ENCODE measurements around the gene CC2D1B.
"Not testable (repeated sequence)": the region's sequence is repeated elsewhere in the genome, so short reads cannot be mapped to it uniquely, and the experiment has no call there.

The CC2D1B gene, protein sequence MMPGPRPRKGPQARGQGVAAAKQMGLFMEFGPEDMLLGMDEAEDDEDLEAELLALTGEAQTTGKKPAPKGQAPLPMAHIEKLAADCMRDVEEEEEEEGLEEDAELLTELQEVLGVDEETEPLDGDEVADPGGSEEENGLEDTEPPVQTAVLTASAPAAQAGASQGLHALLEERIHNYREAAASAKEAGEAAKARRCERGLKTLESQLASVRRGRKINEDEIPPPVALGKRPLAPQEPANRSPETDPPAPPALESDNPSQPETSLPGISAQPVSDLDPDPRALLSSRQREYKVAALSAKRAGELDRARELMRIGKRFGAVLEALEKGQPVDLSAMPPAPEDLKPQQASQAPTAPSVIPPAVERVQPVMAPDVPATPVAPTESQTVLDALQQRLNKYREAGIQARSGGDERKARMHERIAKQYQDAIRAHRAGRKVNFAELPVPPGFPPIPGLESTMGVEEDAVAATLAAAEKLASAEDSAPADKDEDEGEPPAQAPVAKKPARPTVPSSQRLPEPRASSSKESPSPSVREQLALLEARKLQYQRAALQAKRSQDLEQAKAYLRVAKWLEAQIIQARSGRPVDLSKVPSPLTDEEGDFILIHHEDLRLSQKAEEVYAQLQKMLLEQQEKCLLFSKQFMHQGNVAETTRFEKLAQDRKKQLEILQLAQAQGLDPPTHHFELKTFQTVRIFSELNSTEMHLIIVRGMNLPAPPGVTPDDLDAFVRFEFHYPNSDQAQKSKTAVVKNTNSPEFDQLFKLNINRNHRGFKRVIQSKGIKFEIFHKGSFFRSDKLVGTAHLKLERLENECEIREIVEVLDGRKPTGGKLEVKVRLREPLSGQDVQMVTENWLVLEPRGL

DNA sequence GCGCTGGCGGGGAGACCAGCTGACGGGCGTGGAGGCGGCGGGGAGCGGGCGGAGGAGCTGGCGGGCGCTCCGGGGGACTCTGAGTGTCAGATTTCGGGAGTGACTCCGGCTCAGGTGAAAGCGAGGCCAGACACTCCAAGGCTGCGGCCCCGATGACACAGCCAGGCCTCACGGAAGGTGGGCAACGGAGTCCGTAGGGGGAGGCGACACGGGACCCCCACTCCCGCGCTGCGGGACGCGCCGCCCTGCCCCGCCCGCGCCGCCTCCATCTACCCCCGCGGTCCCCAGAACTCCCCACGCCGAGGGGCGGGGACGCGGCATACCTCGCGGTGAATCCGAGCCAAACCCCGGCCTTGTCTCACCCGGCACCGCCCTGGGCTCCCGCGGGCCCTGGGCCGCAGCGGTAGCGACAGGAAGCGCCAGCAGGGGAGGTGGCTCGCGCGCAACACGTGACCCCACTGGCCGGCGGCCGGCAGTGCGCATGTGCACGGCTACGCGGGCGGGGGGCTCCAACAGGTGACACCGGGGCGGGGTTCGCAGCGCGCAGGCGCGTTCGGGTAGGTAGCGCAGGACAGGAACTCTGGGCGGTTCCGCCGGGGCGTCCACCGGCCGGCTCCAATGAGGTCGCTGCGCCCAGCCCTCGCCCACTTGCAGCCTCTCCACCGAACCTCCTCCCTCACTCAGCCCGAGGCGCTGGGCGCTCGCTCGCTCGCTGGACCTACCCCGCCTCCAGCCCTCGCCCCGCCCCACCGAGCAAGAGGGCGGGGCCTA, at the start of gene CC2D1B:
CC2D1B (minus strand) TSS at position 460 of the 771 bp plus-strand sequence. CDS start 1,585 bp downstream, outside the sequence.
- DNase-seq (ENCODE audit: low spot score), result peak; percentile 99

DNA sequence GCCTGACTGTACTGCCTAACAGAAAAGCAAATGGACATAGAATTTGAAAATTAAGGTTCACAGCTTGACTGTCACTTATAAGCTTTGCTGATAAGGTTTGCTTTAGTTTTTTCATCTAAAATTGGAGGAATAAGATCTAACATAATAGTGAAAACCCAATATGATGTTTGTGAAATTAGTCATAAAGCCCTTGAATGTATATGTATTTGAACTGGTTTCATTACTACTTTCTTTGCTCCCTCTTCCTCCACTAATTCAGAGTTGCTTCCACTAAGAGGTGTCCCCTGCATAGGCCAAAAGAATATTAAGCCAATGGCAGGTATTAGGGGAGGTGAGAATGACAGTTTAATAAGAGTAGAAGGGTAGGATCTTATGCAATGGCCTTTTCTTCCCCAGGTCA, 48.9 kb upstream of the CC2D1B start:
- DNase-seq (ENCODE audit: low spot score), result no peak

DNA sequence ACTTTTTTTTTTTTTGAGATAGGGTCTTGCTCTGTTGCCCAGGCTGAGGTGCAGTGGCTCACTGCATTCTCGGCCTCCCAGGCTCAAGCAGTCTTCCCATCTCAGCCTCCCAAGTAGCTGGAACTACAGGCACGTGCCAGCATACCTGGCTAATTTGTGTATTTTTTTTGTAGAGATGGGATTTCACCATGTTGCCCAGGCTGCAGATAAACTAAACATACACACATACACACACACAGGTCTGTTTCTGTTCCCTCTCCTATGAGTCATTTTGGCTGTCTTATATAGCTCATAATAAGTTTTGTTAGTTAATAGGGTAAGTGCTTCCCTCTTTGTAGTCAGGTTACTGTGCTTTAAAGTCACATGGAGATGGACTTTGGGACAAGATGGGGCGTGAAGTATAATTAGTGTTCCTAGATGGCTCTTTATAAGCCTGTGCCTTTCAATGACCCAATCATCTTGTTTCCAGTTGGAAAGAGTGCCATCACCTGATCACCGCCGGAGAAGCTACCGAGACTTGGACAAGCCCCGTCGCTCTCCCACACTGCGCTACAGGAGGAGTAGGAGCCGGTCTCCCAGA, 47.5 kb upstream of the CC2D1B start:
- no peak for DNase-seq (ENCODE audit: low spot score)

DNA sequence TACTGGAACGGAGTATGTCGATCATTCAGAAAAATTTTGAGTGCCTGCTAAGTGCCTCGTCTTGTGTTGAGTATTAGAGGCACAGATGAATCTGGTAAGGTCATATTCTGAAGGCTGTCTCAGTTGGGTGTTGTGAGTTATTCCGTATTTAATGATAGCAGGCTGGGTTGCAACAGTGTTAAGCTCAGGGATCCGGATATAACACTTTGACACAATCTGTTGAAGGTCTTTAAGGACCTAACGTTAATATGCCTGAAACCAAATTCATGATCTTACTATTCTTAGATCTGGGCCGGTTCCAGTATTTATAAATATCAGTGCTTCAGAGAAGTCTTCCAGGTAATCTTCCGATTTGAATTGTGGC, 39.0 kb upstream of the CC2D1B start:
- no peak for DNase-seq (ENCODE audit: low spot score)

GRCh38 chr1:52404116-52404974, 38.3 kb upstream of the CC2D1B start, which contains the start of the genes ORC1 and PRPF38A:
TSS of gene ORC1 (minus strand) at chr1:52404423. CDS start at chr1:52402223, 2,200 bp downstream.
TSS of gene PRPF38A (plus strand) at chr1:52404602. CDS start at chr1:52404750, 148 bp downstream.
- peak; percentile 96 for DNase-seq (ENCODE audit: low spot score)

DNA sequence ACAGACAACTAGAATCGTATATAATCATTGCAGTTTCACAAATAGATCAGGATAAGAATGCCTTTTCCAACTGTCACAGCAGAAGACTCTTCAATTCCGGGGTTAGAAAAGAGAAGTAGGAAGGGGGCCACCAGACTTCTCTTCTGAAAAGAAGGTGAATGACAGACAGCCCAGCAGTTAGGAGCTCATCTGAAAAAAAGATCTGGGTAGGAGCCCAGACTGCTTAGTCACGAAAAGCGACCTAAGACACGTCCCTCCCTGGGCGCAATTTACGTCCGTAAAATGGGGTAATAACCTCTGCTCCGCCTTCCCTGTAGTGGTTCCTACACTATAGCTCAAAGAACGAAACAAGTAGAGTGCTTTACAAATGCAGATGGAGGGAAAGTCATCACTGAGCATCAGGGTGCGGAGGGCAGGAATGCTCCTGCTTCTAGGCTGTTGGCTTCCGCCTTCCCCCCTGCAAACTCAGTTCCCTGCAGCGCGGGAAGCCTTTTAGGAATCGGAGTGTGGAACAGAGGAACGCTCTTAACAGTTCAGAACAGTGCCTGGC, 37.6 kb upstream of the CC2D1B start:
- DNase-seq (ENCODE audit: low spot score), result peak; percentile 40

DNA sequence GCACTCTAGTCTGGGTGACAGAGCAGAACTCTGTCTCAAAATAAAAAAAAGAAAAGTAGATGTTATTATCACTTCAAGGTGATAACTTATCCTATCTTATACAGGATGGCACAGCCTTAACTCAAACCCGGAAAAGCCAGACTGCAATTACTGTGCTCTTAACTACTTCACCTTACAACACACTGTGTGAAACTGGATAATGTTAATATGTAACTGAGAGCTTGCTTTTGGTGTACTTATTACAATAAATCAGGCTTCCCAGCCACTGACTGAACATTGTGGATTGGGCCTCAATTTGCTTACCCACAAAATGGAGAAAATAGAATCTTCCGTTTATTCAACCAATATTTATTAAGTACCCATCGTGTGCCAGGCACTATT, 36.8 kb upstream of the CC2D1B start:
- no peak for DNase-seq (ENCODE audit: low spot score)

DNA sequence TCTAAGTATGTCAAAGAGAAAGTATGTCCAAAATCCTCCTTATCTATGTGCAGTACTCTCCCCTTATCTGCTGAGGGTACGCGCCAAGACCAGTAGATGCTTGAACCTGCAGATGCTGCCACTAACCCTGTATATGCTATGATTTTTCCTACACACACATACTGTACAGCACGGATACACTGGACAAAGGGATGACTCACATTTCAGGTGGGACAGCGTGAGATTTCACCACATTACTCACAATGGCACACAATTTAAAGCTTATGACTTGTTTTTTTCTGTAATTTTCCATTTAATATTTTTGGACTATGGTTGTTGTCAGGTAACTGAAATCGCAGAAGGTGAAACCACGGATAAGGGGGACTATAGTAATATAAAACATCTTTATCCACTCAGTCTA, 34.1 kb upstream of the CC2D1B start:
- no peak for DNase-seq (ENCODE audit: low spot score)

DNA sequence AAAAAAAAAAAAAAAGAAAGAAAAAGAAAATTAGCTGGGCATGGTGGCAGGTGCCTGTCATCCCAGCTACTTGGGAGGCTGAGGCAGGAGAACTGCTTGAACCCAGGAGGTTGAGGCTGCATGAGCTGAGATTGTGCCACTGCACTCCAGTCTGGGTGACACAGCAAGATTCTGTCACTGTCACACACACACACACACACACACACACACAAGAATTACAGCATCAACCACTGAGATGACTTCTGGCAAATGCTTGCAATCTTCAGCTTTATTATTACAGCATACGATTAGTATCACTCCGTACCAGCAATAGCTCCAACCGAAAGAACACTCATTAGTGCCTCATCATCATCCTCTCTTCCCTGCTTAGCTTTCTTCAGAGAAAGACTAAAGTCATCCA, 33.6 kb upstream of the CC2D1B start:
- DNase-seq (ENCODE audit: low spot score), result no peak

DNA sequence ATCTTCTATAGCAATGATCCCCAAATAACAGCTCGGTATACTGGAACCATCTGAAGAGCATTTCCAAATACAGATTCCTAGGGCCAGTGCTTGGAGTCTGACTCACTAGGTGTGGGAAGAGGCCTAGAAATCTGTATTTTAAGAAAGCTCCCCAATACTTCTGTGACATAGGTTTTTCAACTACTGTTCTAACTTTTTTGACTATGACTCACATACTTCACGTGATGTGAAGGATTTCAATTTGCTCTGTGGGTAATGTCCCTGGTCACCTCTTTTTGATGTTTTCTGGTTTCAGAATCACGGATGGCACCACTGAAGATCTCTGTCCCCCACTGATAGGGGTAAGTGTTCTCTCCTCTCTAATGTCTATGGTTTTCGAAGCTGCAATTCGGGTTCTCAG, 27.2 kb upstream of the CC2D1B start:
- no peak for DNase-seq (ENCODE audit: low spot score)

- DNase-seq (ENCODE audit: low spot score), result no peak
These were observed 20.5 kb upstream of the CC2D1B start for GRCh38 chr1:52386458-52386857.

DNA sequence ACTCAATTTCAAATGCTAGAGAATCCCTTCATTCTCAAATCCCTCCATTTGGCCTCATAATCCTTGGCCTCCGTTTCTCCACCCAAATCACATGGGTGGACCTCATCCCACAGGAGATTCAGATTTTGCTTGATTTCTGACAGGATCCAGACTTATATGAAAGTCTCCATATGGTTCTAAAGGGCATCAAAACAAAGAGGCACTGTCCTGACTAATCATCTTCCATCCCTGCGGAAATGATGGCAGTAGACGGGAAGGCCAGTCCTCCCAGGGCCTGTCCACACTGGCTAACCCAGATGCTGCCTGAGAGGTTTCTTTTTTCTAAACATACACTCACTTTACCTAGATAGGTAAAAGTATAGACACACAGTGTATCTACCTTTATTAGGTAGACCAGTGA, 19.4 kb upstream of the CC2D1B start:
- peak; percentile 19 for DNase-seq (ENCODE audit: low spot score)

GRCh38 chr1:52369851-52370250, 3.8 kb upstream of the CC2D1B start:
- DNase-seq (ENCODE audit: low spot score), result not testable (repeated sequence)

- peak; percentile 28 for DNase-seq (ENCODE audit: low spot score)
These were observed 2.6 kb upstream of the CC2D1B start for GRCh38 chr1:52368383-52369172.

- no peak for DNase-seq (ENCODE audit: low spot score)
These were observed 1.3 kb upstream of the CC2D1B start for GRCh38 chr1:52367272-52367671.

GRCh38 chr1:52366517-52366827, 467 bp upstream of the CC2D1B start:
- no peak for DNase-seq (ENCODE audit: low spot score)

DNA sequence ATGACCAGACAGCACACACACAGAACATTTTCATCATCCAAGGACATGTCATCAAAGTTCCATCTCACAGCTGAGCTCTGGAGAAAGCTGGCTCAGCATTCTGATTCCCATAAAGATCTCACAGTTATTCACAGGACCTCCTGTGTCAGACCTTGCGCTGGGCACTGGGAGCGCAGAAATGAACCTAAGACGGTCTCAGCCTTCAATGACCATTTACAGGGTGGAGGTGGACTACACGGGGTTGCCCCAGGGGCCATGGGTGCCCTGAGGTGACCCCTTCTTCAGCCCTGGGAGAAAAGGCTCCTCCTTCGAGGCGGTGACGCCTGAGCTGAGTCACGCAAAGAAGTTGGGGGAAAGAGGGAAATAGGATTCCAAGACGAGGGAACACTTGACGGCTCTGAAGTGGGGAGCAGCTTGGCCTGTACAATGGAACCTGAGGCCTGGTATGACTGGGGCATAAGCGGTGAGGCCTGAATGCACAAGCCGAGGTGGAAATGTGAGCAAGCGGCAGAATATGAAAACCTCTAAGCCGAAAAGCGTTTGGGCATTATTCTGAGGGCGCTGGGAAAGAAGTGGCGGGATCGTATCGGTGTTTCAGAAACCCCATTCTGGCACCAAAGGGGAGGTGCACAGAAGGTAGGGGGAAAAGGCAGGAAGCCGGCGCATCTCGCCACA, 797 bp downstream of the CC2D1B start:
- DNase-seq (ENCODE audit: low spot score), result peak; percentile 36

DNA sequence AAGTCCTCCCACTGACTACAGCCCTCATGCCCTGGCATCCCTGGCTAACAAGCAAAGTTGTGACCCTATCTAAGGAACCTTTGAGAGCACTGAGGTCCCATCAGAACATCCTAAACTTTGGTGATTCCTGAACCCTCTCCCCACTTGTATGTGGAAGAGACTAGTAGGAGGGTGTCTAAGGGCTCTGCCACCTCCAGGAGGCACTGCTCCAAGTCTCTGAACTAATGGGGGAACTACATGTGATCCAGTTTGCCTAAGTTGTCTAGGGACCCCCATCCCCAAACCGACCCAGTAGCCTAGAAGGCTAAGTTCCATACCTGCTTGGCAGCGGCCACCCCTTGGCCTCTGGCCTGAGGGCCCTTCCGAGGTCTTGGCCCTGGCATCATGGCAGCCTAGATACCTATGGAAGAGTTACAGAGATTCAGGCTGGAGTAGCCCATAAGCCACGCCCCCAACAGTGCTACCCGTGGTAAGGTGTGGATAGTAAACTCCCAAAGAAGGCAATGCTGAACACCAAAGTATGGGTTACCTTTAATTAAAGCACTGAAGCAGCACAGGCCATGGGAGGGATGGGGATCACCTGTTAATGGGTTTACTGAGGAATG, 1.7 kb downstream of the CC2D1B start:
- DNase-seq (ENCODE audit: low spot score), result no peak

GRCh38 chr1:52360595-52360968, 5.4 kb downstream of the CC2D1B start:
- peak; percentile 17 for DNase-seq (ENCODE audit: low spot score)

All from COLO829 (cell line).